Measurements from ENCODE around the gene P4HA1. TPM values are rescaled to one million over a fixed set of nuclear protein-coding genes. Genes with fewer than 3 reads are reported as not detected.
"Not testable (repeated sequence)": the region's sequence is repeated elsewhere in the genome, so short reads cannot be mapped to it uniquely, and the experiment has no call there.

The P4HA1 gene
- total and polyA plus RNA-seq, 3 experiments from 2014 or later, result 23.3 to 31.9 (median 28.7) TPM

DNA sequence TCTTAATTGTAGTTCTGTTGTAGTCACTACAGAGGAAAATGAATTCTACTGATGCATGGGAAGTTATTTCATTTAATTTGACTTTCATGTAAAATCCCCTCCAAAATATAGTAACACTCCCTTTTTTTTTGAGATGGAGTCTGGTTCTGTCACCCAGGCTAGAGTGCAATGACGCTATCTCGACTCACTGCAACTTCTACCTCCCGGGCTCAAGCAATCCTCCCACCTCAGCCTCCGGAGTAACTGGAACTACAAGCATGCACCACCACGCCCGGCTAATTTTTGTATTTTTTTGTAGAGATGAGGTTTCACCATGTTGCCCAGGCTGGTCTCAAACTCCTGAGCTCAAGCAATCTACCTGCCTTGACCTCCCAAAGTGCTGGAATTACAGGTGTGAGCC is 60.4 kb downstream of the P4HA1 start:
- H3K9me3 Mint-ChIP-seq; H3K4me1 ChIP-seq (ENCODE audit: insufficient read depth, low read length); H3K4me3 Mint-ChIP-seq; H3K27me3 Mint-ChIP-seq; H3K27ac ChIP-seq (ENCODE audit: low read depth, low read length); CTCF ChIA-PET; H3K4me1 Mint-ChIP-seq; H3K27me3 ChIP-seq (ENCODE audit: insufficient read depth, low read length, poor library complexity, severe bottlenecking); DNase-seq; H3K9me3 ChIP-seq (ENCODE audit: low read length); H3K36me3 ChIP-seq (ENCODE audit: insufficient read depth, low read length); H3K4me3 ChIP-seq (ENCODE audit: low read length); POLR2A ChIA-PET; H3K27ac Mint-ChIP-seq: not testable (repeated sequence)
- peaks cover 0 to 48% (median 9%) of the 10 kb centered on the region in 3 donors for H3K36me3 Mint-ChIP-seq

DNA sequence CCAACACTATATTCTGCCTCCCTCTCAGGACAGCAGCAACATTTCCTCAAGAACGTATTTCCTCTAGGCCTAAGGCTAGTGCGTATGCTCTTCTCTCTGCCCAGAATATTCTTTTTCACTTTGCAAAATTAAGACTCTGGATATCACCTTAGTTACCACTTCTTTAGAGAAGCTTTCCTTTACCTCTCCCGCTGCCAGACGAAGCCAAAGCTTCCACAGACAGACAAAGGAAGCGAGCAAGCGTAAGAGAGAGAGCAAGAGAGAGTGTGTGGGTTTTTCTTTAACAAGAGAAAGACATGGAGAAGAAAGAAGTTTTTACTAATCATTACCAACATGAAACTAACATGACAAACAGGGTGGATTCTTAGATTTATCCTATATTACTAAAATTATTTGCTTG is 64.1 kb downstream of the P4HA1 start:
- CTCF ChIA-PET, result no interaction called here
- Mint-ChIP-seq H3K4me1 (no peaks in the 10 kb centered on the region), H3K4me3 (no peak overlapping the region), H3K27ac (peak overlapping the region in 1 of 8 donors; percentile 5), H3K36me3 (peaks cover 4 to 62% (median 13%) of the 10 kb centered on the region in 3 donors), H3K27me3 (no peaks in the 10 kb centered on the region), H3K9me3 (no peaks in the 10 kb centered on the region)
- Histone ChIP-seq H3K4me3 (ENCODE audit: low read length) (no peak overlapping the region), H3K36me3 (ENCODE audit: insufficient read depth, low read length) (peaks cover 8% of the 10 kb centered on the region), H3K27ac (ENCODE audit: low read depth, low read length) (no peak overlapping the region), H3K4me1 (ENCODE audit: insufficient read depth, low read length) (no peaks in the 10 kb centered on the region), H3K9me3 (ENCODE audit: low read length) (no peaks in the 10 kb centered on the region), H3K27me3 (ENCODE audit: insufficient read depth, low read length, poor library complexity, severe bottlenecking) (no peaks in the 10 kb centered on the region)
- POLR2A ChIA-PET, result no interaction called here
- no peak for DNase-seq

DNA sequence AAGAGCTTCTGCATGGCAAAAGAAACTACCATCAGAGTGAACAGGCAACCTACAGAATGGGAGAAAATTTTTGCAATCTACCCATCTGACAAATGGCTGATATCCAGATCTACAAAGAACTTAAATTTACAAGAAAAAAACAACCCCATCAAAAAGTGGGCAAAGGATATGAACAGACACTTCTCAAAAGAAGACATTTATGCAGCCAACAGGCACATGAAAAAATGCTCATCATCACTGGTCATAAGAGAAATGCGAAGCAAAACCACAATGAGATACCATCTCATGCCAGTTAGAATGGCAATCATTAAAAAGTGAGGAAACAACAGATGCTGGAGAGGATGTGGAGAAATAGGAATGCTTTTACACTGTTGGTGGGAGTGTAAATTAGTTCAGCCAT is 70.0 kb downstream of the P4HA1 start:
- H3K4me3 ChIP-seq (ENCODE audit: low read length); POLR2A ChIA-PET; H3K4me3 Mint-ChIP-seq; H3K9me3 ChIP-seq (ENCODE audit: low read length); H3K27me3 ChIP-seq (ENCODE audit: insufficient read depth, low read length, poor library complexity, severe bottlenecking); H3K9me3 Mint-ChIP-seq; DNase-seq; H3K4me1 ChIP-seq (ENCODE audit: insufficient read depth, low read length); H3K27ac Mint-ChIP-seq; H3K36me3 ChIP-seq (ENCODE audit: insufficient read depth, low read length); CTCF ChIA-PET; H3K27ac ChIP-seq (ENCODE audit: low read depth, low read length); H3K27me3 Mint-ChIP-seq: not testable (repeated sequence)
- H3K36me3 Mint-ChIP-seq, result peaks cover 12 to 64% (median 14%) of the 10 kb centered on the region in 3 donors
- peaks cover 10 to 22% (median 20%) of the 10 kb centered on the region in 3 donors for H3K4me1 Mint-ChIP-seq

DNA sequence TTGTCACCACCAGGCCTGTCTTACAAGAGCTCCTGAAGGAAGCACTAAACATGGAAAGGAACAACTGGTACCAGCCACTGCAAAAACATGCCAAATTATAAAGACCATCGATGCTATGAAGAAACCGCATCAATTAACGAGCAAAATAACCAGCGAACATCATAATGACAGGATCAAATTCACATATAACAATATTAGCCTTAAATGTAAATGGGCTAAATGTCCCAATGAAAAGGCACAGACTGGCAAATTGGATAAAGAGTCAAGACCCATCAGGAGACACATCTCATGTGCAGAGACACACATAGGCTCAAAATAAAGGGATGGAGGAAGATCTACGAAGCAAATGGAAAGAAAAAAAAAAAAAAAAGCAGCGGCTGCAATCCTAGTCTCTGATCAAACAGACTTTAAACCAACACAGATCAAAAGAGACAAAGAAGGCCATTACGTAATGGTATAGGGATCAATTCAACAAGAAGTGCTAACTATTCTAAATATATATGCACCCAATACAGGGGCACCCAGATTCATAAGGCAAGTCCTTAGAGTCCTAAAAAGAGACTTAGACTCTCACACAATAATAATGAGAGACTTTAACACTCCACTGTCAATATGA is 73.1 kb downstream of the P4HA1 start:
- H3K9me3 Mint-ChIP-seq; H3K4me3 ChIP-seq (ENCODE audit: low read length); POLR2A ChIA-PET; H3K4me3 Mint-ChIP-seq; H3K27me3 Mint-ChIP-seq; H3K9me3 ChIP-seq (ENCODE audit: low read length); H3K27ac ChIP-seq (ENCODE audit: low read depth, low read length); H3K4me1 ChIP-seq (ENCODE audit: insufficient read depth, low read length); H3K36me3 ChIP-seq (ENCODE audit: insufficient read depth, low read length); H3K27me3 ChIP-seq (ENCODE audit: insufficient read depth, low read length, poor library complexity, severe bottlenecking); CTCF ChIA-PET; DNase-seq: not testable (repeated sequence)
- Mint-ChIP-seq H3K27ac (peak overlapping the region in 1 of 8 donors; percentile 9), H3K4me1 (peaks cover 12 to 33% (median 28%) of the 10 kb centered on the region in 3 donors), H3K36me3 (peaks cover 14 to 70% (median 16%) of the 10 kb centered on the region in 3 donors)

DNA sequence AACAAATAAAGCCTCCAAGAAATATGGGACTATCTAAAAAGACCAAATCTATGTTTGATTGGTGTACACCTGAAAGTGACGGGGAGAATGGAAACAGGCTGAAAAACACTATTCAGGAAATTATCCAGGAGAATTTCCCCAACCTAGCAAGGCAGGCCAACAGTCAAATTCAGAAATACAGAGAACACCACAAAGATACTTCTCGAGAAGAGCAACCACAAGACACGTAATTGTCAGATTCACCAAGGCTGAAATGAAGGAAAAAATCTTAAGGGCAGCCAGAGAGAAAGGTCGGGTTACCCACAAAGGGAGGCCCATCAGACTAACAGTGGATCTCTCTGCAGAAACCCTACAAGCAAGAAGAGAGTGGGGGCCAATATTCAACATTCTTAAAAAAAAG is 73.7 kb downstream of the P4HA1 start:
- Mint-ChIP-seq H3K4me1 (peaks cover 12 to 33% (median 28%) of the 10 kb centered on the region in 3 donors), H3K36me3 (peaks cover 14 to 71% (median 15%) of the 10 kb centered on the region in 3 donors), H3K4me3 (peak overlapping the region in 1 of 7 donors; percentile 6), H3K27ac (peak overlapping the region in 1 of 8 donors; percentile 54)
- H3K27ac ChIP-seq (ENCODE audit: low read depth, low read length); H3K9me3 Mint-ChIP-seq; H3K27me3 Mint-ChIP-seq; H3K4me1 ChIP-seq (ENCODE audit: insufficient read depth, low read length); H3K9me3 ChIP-seq (ENCODE audit: low read length); CTCF ChIA-PET; POLR2A ChIA-PET; DNase-seq; H3K4me3 ChIP-seq (ENCODE audit: low read length); H3K27me3 ChIP-seq (ENCODE audit: insufficient read depth, low read length, poor library complexity, severe bottlenecking); H3K36me3 ChIP-seq (ENCODE audit: insufficient read depth, low read length): not testable (repeated sequence)

DNA sequence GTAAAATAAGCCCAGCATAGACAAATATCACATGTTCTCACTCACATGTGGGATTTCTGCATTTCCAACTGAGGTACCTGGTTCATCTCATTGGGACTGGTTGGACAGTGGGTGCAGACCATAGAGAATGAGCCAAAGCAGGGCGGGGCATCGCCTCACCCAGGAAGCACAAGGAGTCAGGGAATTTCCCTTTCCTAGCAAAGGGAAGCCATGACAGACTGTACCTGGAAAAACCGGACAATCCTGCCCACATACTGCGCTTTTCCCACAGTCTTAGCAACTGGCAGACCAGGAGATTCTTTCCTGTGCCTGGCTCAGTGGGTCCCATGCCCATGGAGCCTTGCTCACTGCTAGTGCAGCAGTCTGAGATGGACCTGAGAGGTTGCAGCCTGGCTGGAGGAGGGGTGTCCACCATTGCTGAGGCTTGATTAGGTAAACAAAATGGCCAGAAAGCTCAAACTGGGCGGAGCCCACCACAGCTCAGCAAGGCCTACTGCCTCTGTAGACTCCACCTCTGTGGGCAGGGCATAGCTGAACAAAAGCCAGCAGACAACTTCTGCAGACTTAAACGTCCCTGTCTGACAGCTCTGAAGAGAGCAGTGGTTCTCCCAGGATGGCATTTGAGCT is 75.0 kb downstream of the P4HA1 start:
- H3K4me1 Mint-ChIP-seq, result peaks cover 12 to 31% (median 28%) of the 10 kb centered on the region in 3 donors

DNA sequence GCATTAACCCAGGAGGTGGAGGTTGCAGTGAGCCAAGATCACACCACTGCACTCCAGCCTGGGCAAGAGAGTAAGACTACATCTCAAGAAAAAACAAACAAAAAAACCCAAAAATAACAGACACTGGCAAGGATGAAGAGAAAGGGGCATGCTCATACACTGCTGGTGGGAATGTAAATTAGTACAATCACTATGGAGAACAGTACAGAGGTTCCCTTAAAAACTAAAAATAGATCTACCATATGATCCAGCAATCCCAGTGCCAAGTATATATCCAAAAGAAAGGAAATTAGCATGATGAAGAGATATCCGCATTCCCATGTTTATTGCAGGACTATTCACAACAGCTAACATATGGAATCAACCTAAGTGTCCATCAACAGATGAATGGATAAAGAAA is 75.6 kb downstream of the P4HA1 start:
- ChIA-PET CTCF (no interaction called here), POLR2A (no interaction called here)
- Mint-ChIP-seq H3K9me3 (no peaks in the 10 kb centered on the region), H3K27me3 (peaks cover 0 to 1% of the 10 kb centered on the region in 2 donors), H3K36me3 (peaks cover 4 to 67% (median 15%) of the 10 kb centered on the region in 3 donors), H3K4me1 (peaks cover 12 to 29% (median 28%) of the 10 kb centered on the region in 3 donors), H3K4me3 (no peak overlapping the region), H3K27ac (peak overlapping the region in 1 of 8 donors; percentile 14)
- DNase-seq, result no peak
- H3K36me3 ChIP-seq (ENCODE audit: insufficient read depth, low read length), result peaks cover 3% of the 10 kb centered on the region
- H3K4me1 ChIP-seq (ENCODE audit: insufficient read depth, low read length), result no peaks in the 10 kb centered on the region
- no peak overlapping the region for H3K4me3 ChIP-seq (ENCODE audit: low read length)
- no peak overlapping the region for H3K27ac ChIP-seq (ENCODE audit: low read depth, low read length)
- no peaks in the 10 kb centered on the region for H3K27me3 ChIP-seq (ENCODE audit: insufficient read depth, low read length, poor library complexity, severe bottlenecking)
- H3K9me3 ChIP-seq (ENCODE audit: low read length), result no peaks in the 10 kb centered on the region

More for the DNA sequence above, 75.0 kb downstream of the P4HA1 start:
- H3K27ac Mint-ChIP-seq; CTCF ChIA-PET; H3K4me3 ChIP-seq (ENCODE audit: low read length); H3K27me3 Mint-ChIP-seq; H3K36me3 ChIP-seq (ENCODE audit: insufficient read depth, low read length); H3K27ac ChIP-seq (ENCODE audit: low read depth, low read length); H3K9me3 Mint-ChIP-seq; H3K4me1 ChIP-seq (ENCODE audit: insufficient read depth, low read length); DNase-seq; H3K4me3 Mint-ChIP-seq; H3K9me3 ChIP-seq (ENCODE audit: low read length); POLR2A ChIA-PET; H3K27me3 ChIP-seq (ENCODE audit: insufficient read depth, low read length, poor library complexity, severe bottlenecking): not testable (repeated sequence)
- peaks cover 5 to 67% (median 16%) of the 10 kb centered on the region in 3 donors for H3K36me3 Mint-ChIP-seq

DNA sequence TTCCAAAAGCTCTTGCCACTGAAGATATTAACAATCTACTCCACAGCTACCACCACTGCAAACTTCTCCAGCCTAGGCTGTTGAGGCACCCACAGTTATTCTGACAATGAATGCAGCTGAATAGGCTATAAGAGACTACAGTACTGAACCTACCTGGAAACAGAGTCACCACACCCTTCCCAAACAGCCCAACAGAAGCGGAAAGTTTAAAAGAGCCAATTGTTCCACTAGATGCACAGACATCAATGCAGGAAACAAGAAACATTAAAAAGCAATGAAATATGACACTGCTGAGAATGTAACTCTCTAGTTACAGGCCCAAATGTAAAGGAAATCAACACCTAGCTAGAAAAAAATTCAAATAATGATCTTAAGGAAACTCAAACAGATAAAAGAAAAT is 77.6 kb downstream of the P4HA1 start:
- Histone ChIP-seq H3K9me3 (ENCODE audit: low read length) (no peaks in the 10 kb centered on the region), H3K27me3 (ENCODE audit: insufficient read depth, low read length, poor library complexity, severe bottlenecking) (no peaks in the 10 kb centered on the region), H3K36me3 (ENCODE audit: insufficient read depth, low read length) (peaks cover 7% of the 10 kb centered on the region), H3K4me3 (ENCODE audit: low read length) (no peak overlapping the region), H3K4me1 (ENCODE audit: insufficient read depth, low read length) (no peaks in the 10 kb centered on the region), H3K27ac (ENCODE audit: low read depth, low read length) (no peak overlapping the region)
- H3K4me1 Mint-ChIP-seq, result peaks cover 9 to 21% (median 19%) of the 10 kb centered on the region in 3 donors
- peaks cover 0 to 2% of the 10 kb centered on the region in 2 donors for H3K27me3 Mint-ChIP-seq
- ChIA-PET CTCF (no interaction called here), POLR2A (no interaction called here)
- H3K9me3 Mint-ChIP-seq, result no peaks in the 10 kb centered on the region
- peak overlapping the region in 3 of 8 donors; percentile 25 to 81 (median 75) for H3K27ac Mint-ChIP-seq
- no peak overlapping the region for H3K4me3 Mint-ChIP-seq
- DNase-seq, result no peak
- H3K36me3 Mint-ChIP-seq, result peaks cover 4 to 69% (median 22%) of the 10 kb centered on the region in 3 donors

All from CD8-positive, alpha-beta memory T cell (primary cell).